K562 (cell line): ENCODE data around the gene ISYNA1. TPM values are rescaled to one million over a fixed set of nuclear protein-coding genes. Genes with fewer than 3 reads are reported as not detected.
A peak's percentile ranks its signal among the peaks of the same experiment; 100 is the strongest.

Source experiments
- ATAC-seq: fragments of 200-7000 bp; cut with Tn5 transposase; 3 replicates; pipeline ENCODE4 v1.9.1; 2020; ENCODE audit warnings: moderate library complexity
- BruUV-seq: library from RNA; stranded (reverse); fragments of 400-500 nt; replicated peaks from 2 replicates; lab custom pipeline; 2021; lab: Mats Ljungman, UMichigan
- CTCF ChIA-PET: fragments of 300-600 bp; formaldehyde crosslinking; extraction: SDS; loops from one replicate; lab custom pipeline; 2021; ENCODE audit warnings: low intra/inter-chr PET ratio; lab: Yijun Ruan, JAX
- POLR2A ChIA-PET: fragments of 300-600, 350-650 bp; sonication (Branson Sonifier 250); formaldehyde crosslinking; extraction: SDS; loops from one replicate; lab custom pipeline; 2021; ENCODE audit warnings: antibody characterized with exemption, inconsistent platforms; lab: Yijun Ruan, JAX
- DNase-seq, 4 experiments: peaks; one replicate each; pipeline versions ENCODE4 v3.0.0 to v3.0.0-alpha.2; 2011 to 2018; ENCODE audit warnings: low spot score in 3 of 4, mixed read lengths in 3 of 4; ENCODE audit errors: extremely low read depth in 1 of 4
- FAIRE-seq: peaks from 2 replicates; lab custom pipeline; 2011; peaks lifted over from hg19 to GRCh38; lab: Jason Lieb, UNC
- H2AFZ ChIP-seq: 2 replicates; pipeline ENCODE4 v1.6.0; 2011; ENCODE audit warnings: low read depth, low read length, control low read depth, inconsistent platforms
- H3K27ac ChIP-seq: fragments of 200-600 bp; 3 replicates; pipeline ENCODE4 v1.8.0; 2011; ENCODE audit warnings: low read depth, mild to moderate bottlenecking, control low read depth, inconsistent platforms, low read length, moderate library complexity, mixed read lengths; ENCODE audit errors: extremely low read depth
- H3K27me3 ChIP-seq, 2 experiments: fragments of 300-600 bp in 1 of 2; 2 replicates in 1 of 2; 3 replicates in 1 of 2; pipeline versions ENCODE4 v1.6.0 to v1.8.0; 2011; ENCODE audit warnings: inconsistent platforms in 2 of 2, low read length in 2 of 2, mild to moderate bottlenecking in 1 of 2, mixed read lengths in 1 of 2, moderate library complexity in 1 of 2; ENCODE audit not compliant: control insufficient read depth in 2 of 2, insufficient read depth in 2 of 2
- H3K36me3 ChIP-seq: fragments of 300-600 bp; 3 replicates; pipeline ENCODE4 v1.8.0; 2011; ENCODE audit warnings: mild to moderate bottlenecking, low read length, inconsistent platforms; ENCODE audit not compliant: control insufficient read depth, insufficient read depth
- H3K4me1 ChIP-seq, 2 experiments: fragments of 200-600 bp in 1 of 2; replicated peaks in 1 of 2; 2 replicates in 1 of 2; 3 replicates in 1 of 2; pipeline versions ENCODE4 v1.5.1 to v1.8.0; 2011; ENCODE audit warnings: inconsistent platforms in 2 of 2, low read length in 2 of 2, mild to moderate bottlenecking in 1 of 2, mixed read lengths in 1 of 2, moderate library complexity in 1 of 2; ENCODE audit not compliant: control insufficient read depth in 2 of 2, insufficient read depth in 2 of 2
- H3K4me2 ChIP-seq: 2 replicates; pipeline ENCODE4 v1.6.1; 2011; ENCODE audit warnings: low read length, control low read depth, inconsistent platforms, mixed read lengths; ENCODE audit not compliant: insufficient read depth
- H3K4me3 ChIP-seq: fragments of 200-600 bp; sonication (generic), shearing (Covaris generic); 2 replicates; pipeline ENCODE4 v1.5.1; 2016; ENCODE audit warnings: control low read depth, inconsistent platforms
- H3K79me2 ChIP-seq: fragments of 200-600 bp; 3 replicates; pipeline ENCODE4 v1.8.0; 2011; ENCODE audit warnings: low read length, inconsistent platforms; ENCODE audit not compliant: control insufficient read depth, insufficient read depth
- H3K9ac ChIP-seq, 2 experiments: 2 replicates each; pipeline versions ENCODE4 v1.6.0 to v1.6.1; 2011; ENCODE audit warnings: low read depth in 2 of 2, low read length in 2 of 2, control low read depth in 1 of 2, inconsistent platforms in 1 of 2, mild to moderate bottlenecking in 1 of 2, mixed read lengths in 1 of 2; ENCODE audit not compliant: insufficient read depth in 1 of 2
- H3K9me1 ChIP-seq: one replicate; pipeline ENCODE4 v1.6.0; 2011; ENCODE audit warnings: inconsistent platforms, mild to moderate bottlenecking, low read length, moderate library complexity; ENCODE audit not compliant: control insufficient read depth, insufficient read depth
- H3K9me3 ChIP-seq: replicated peaks from 2 replicates; pipeline ENCODE4 v1.5.1; 2011; ENCODE audit warnings: low read depth, low read length, inconsistent platforms; ENCODE audit not compliant: control insufficient read depth, insufficient read depth
- H4K20me1 ChIP-seq: replicated peaks from 2 replicates; pipeline ENCODE4 v1.6.1; 2011; ENCODE audit warnings: low read length, inconsistent platforms, mixed read lengths; ENCODE audit not compliant: control insufficient read depth, insufficient read depth
- CC2D1A ChIP-seq: fragments of 450-650 bp; IDR thresholded peaks from 2 replicates; pipeline ENCODE4 v1.6.1; 2017; ENCODE audit warnings: mild to moderate bottlenecking
- CEBPG ChIP-seq, 3 experiments: fragments of 200-800 bp in 1 of 3; sonication (Bioruptor generic) in 1 of 3; sonication (generic) in 1 of 3; formaldehyde crosslinking in 1 of 3; IDR thresholded peaks in 2 of 3; conservative IDR thresholded peaks in 1 of 3; 2 replicates each; pipeline versions ENCODE4 v1.6.1 to v1.8.0; 2016 to 2022; ENCODE audit warnings: missing compliant biosample characterization in 2 of 3, missing genetic modification characterization in 2 of 3, mild to moderate bottlenecking in 1 of 3, missing genetic modification reagents in 1 of 3
- CHD4 ChIP-seq: fragments of 200-600 bp; sonication (generic); IDR thresholded peaks from 3 replicates; pipeline ENCODE4 v1.6.1; 2012; ENCODE audit warnings: low read depth, mild to moderate bottlenecking, mixed read lengths, low read length, inconsistent platforms; ENCODE audit not compliant: insufficient read depth, insufficient replicate concordance, poor library complexity, severe bottlenecking
- CSDE1 ChIP-seq, 2 experiments: fragments of 450-650 bp; IDR thresholded peaks; 2 replicates each; pipeline ENCODE4 v1.6.1; 2016; ENCODE audit warnings: mild to moderate bottlenecking in 1 of 2
- JUN ChIP-seq, 2 experiments: sonication (generic) in 1 of 2; formaldehyde crosslinking in 1 of 2; IDR thresholded peaks; 2 replicates each; pipeline versions ENCODE4 v1.6.1 to v1.8.0; 2012 to 2022; ENCODE audit warnings: borderline replicate concordance in 2 of 2, mild to moderate bottlenecking in 2 of 2, improper control_type of control experiment in 1 of 2, low read depth in 1 of 2, low read length in 1 of 2, missing genetic modification reagents in 1 of 2
- KLF6 ChIP-seq: fragments of 250-450 bp; sonication (Bioruptor Pico); IDR thresholded peaks from 2 replicates; pipeline ENCODE4 v1.4.0; 2020; ENCODE audit warnings: mild to moderate bottlenecking, moderate library complexity, borderline replicate concordance
- RBM39 ChIP-seq: fragments of 200-400 bp; formaldehyde crosslinking; optimal IDR thresholded peaks from 2 replicates; pipeline ENCODE3; 2018; ENCODE audit warnings: low read depth, low read length
- STAT6 ChIP-seq: sonication (generic); formaldehyde crosslinking; IDR thresholded peaks from 2 replicates; pipeline ENCODE4 v1.8.1; 2023; ENCODE audit warnings: mild to moderate bottlenecking, missing genetic modification reagents
- TOE1 ChIP-seq, 2 experiments: fragments of 450-650 bp in 1 of 2; sonication (generic) in 1 of 2; formaldehyde crosslinking in 1 of 2; IDR thresholded peaks; 2 replicates each; pipeline versions ENCODE4 v1.7.1 to v1.8.0; 2016 to 2022; ENCODE audit warnings: borderline replicate concordance in 2 of 2, mild to moderate bottlenecking in 2 of 2, antibody characterized with exemption in 1 of 2, inconsistent platforms in 1 of 2, low read depth in 1 of 2, missing genetic modification reagents in 1 of 2, moderate library complexity in 1 of 2
- ZC3H4 ChIP-seq: sonication (generic); formaldehyde crosslinking; IDR thresholded peaks from 2 replicates; pipeline ENCODE4 v1.9.0; 2021; ENCODE audit warnings: missing genetic modification reagents, borderline replicate concordance
- ZFP36 ChIP-seq: fragments of 150-350 bp; IDR thresholded peaks from 2 replicates; pipeline ENCODE4 v1.6.1; 2018; ENCODE audit warnings: low read length, low read depth; ENCODE audit not compliant: partially characterized antibody
- WGBS: fragments of 100-300 bp; shearing (Covaris generic); methylation state at CpG from one replicate; pipeline ENCODE4 v1.1.6; 2016; ENCODE audit warnings: low coverage, mixed read lengths; ENCODE audit not compliant: insufficient coverage; ENCODE audit errors: missing lambda C conversion rate; 5-methylcytosine and 5-hydroxymethylcytosine counted together
- in situ Hi-C: fragments of 300-500 bp; cut with MboI; formaldehyde crosslinking; loops from 4 replicates; pipeline ENCODE4 v1.15.0; 2018; ENCODE audit warnings: inconsistent platforms, mixed read lengths
- intact Hi-C: fragments of 100-400 bp; cut with micrococcal nuclease; formaldehyde crosslinking; loops from 2 replicates; pipeline ENCODE4 v1.14.2; 2022
- polyA plus RNA-seq, 8 experiments: library from polyadenylated mRNA; depleted of rRNA in 4 of 8; stranded (reverse) in 5 of 8; unstranded in 3 of 8; fragments of >200 nt; fragmentation: Nextera tagmentation in 2 of 8; fragmentation: Illumina TruSeq in 1 of 8; extraction: Ambion mirVana in 2 of 8; extraction: Trizol in 1 of 8; gene quantifications; 2 replicates each; pipeline versions ENCODE4 v1.2.1 to v1.2.3, GENCODE V29; 2011 to 2014; ENCODE audit warnings: inconsistent platforms in 1 of 8, missing spikeins in 1 of 8
- total RNA-seq, 7 experiments: library from RNA; depleted of rRNA in 6 of 7; stranded (reverse); fragments of >200 nt in 6 of 7; fragmentation: Illumina TruSeq in 2 of 7; extraction: Trizol in 2 of 7; gene quantifications; 2 replicates each; pipeline versions ENCODE4 v1.2.1 to v1.2.3, GENCODE V29; 2011 to 2021; ENCODE audit warnings: low replicate concordance in 1 of 7

ISYNA1 gene
- total and polyA plus RNA-seq, 9 of the 15 experiments (the other 6 are each of a cell fraction or from before 2014, with no cell fraction given) = 21.8 to 460 (median 93.2) TPM

- TF ChIP-seq TOE1 (IDR thresholded peaks at IDR 0.05; ENCODE audit: borderline replicate concordance) (no peak), TOE1 (CRISPR knock-in tag; IDR thresholded peaks at IDR 0.05; ENCODE audit: borderline replicate concordance, low read depth) (peak; percentile 83; the same call in 1 of the 2 replicates), CHD4 (no peak)
- TF ChIP-seq, all 486 proteins: peak for 203
Observed at GRCh38 chr19:18388100-18388959, 49.6 kb downstream of the ISYNA1 start (continued).

- TSS peak; percentile 67 for BruUV-seq
- 5% methylated on average over 14 of the region's 14 CpGs for WGBS
- TF ChIP-seq ZC3H4 (CRISPR knock-in tag) (peak; percentile 60; the same call in 1 of the 2 replicates), STAT6 (CRISPR knock-in tag) (no peak), KLF6 (CRISPR knock-in tag) (no peak; the same call in 1 of the 2 replicates), ZFP36 (no peak), JUN (IDR thresholded peaks at IDR 0.05; ENCODE audit: borderline replicate concordance, low read depth, low read length) (no peak), JUN (CRISPR knock-in tag; IDR thresholded peaks at IDR 0.05; ENCODE audit: borderline replicate concordance) (peak; percentile 66; the same call in 1 of the 2 replicates), CC2D1A (no peak), CSDE1 (IDR thresholded peaks at IDR 0.05) (no peak), RBM39 (no peak), CEBPG (CRISPR knock-in tag; IDR thresholded peaks at IDR 0.05) (peak; percentile 90), CEBPG (tag; conservative IDR thresholded peaks at IDR 0.05 in 1 of 2, IDR thresholded peaks at IDR 0.05 in 1 of 2) (peak in 1 of 2 experiments; percentile 52; a peak in 1 of 4 replicates)
Observed at GRCh38 chr19:18386543-18387271, 51.2 kb downstream of the ISYNA1 start.

More at GRCh38 chr19:18386543-18387271, 51.2 kb downstream of the ISYNA1 start:
- FAIRE-seq (no peak), ATAC-seq (peak; percentile 15), DNase-seq (peak in 2 of 4 experiments; percentile 43 to 63)
- H3K27me3 ChIP-seq = no peaks in the 10 kb centered on the region
- peak overlapping the region; percentile 84 for H3K27ac ChIP-seq
- peak overlapping the region; percentile 89 for H3K4me3 ChIP-seq
- POLR2A ChIA-PET = interaction anchor here (0.5 to 8.1 kb wide), 38 partner anchors 10 to 556 kb away, joined by 3 to 244 read pairs (median 6); partner anchors contain the start of genes IQCN, JUND, LRRC25 and LSM4
- H3K79me2 ChIP-seq = peaks cover 32% of the 10 kb centered on the region
- H3K9me1 ChIP-seq = no peaks in the 10 kb centered on the region
- H3K4me1 ChIP-seq = peaks cover 23 to 49% of the 10 kb centered on the region in 2 experiments
- H2AFZ ChIP-seq = no peak overlapping the region
- H3K9me3 ChIP-seq = no peaks in the 10 kb centered on the region
- intact Hi-C loops = loop anchor here (1.0 to 5.0 kb wide), 4 partner anchors 12 to 105 kb away; partner anchors contain the start of gene JUND
- in situ Hi-C loops = no loop called here
- H3K36me3 ChIP-seq = peaks cover 32% of the 10 kb centered on the region; the same call in 2 of the 3 replicates
- H4K20me1 ChIP-seq = peaks cover 19% of the 10 kb centered on the region
- CTCF ChIA-PET = interaction anchor here (0.5 to 1.3 kb wide), 4 partner anchors 44 to 174 kb away, joined by 3 to 4 read pairs (median 3); partner anchors contain the start of gene PGPEP1
- H3K4me2 ChIP-seq = peak overlapping the region; percentile 94
- peak overlapping the region; percentile 90 to 94 for H3K9ac ChIP-seq
